ENCODE measurements around the gene SLC22A4.

Gene SLC22A4

DNA sequence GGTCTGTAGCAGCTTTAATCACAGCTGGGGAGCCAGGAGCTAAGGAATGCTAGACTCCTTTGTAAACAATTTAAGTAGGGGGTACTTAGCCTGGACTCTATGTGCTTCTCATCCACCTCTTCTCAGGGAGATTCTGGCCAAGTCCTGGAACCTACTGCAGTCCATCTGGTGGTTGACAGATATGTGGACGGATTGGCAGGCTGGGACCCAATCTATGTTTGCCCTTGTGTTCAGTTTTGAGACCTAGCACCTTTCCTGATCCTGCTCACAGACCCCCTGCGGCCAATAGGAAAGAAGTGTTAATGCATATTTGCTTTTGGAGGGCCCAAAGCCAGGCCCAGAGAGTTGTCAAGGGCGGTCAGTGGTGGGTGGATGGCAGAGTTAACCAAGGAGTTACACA lies 81.8 kb downstream of the SLC22A4 start:
- Mint-ChIP-seq H3K27me3 (no peaks in the 10 kb centered on the region), H3K4me3 (no peak overlapping the region), H3K9me3 (ENCODE audit: low read depth) (no peaks in the 10 kb centered on the region), H3K4me1 (ENCODE audit: low read depth) (peaks cover 17% of the 10 kb centered on the region), H3K36me3 (peaks cover 4% of the 10 kb centered on the region), H3K27ac (no peak overlapping the region)

GRCh38 chr5:132376694-132377641 lies 82.8 kb downstream of the SLC22A4 start:
- Mint-ChIP-seq H3K36me3 (peaks cover 4% of the 10 kb centered on the region), H3K9me3 (ENCODE audit: low read depth) (no peaks in the 10 kb centered on the region), H3K4me1 (ENCODE audit: low read depth) (peaks cover 7% of the 10 kb centered on the region), H3K27me3 (no peaks in the 10 kb centered on the region), H3K4me3 (no peak overlapping the region), H3K27ac (no peak overlapping the region)

DNA sequence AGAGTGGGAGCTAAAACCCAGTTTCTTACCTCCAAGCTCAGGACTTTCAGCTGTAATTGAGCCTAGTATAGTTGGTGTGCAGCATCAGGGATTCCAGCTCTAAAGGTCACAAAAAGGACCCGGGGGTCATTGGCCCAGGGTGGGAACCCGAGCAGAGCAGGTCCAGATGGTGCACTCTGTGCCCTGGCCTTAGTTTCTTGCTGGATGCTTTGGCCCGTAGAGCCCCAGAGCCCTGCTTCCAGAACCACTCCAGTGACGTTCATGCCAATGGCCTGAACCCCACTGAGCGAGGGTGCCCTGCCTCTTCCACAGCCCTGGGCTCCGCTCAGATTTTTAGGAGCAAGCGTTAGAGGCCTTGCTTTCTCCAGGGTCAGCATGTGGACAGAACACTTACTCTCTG lies 83.5 kb downstream of the SLC22A4 start:
- Mint-ChIP-seq H3K9me3 (ENCODE audit: low read depth) (no peaks in the 10 kb centered on the region), H3K27ac (no peak overlapping the region), H3K4me1 (ENCODE audit: low read depth) (peaks cover 2% of the 10 kb centered on the region), H3K36me3 (peaks cover 4% of the 10 kb centered on the region), H3K4me3 (no peak overlapping the region), H3K27me3 (no peaks in the 10 kb centered on the region)

- Mint-ChIP-seq H3K27me3 (no peaks in the 10 kb centered on the region), H3K4me1 (ENCODE audit: low read depth) (no peaks in the 10 kb centered on the region), H3K4me3 (no peak overlapping the region), H3K27ac (no peak overlapping the region), H3K36me3 (peaks cover 4% of the 10 kb centered on the region), H3K9me3 (ENCODE audit: low read depth) (no peaks in the 10 kb centered on the region)
Observed at GRCh38 chr5:132378580-132378979, 84.4 kb downstream of the SLC22A4 start.

DNA sequence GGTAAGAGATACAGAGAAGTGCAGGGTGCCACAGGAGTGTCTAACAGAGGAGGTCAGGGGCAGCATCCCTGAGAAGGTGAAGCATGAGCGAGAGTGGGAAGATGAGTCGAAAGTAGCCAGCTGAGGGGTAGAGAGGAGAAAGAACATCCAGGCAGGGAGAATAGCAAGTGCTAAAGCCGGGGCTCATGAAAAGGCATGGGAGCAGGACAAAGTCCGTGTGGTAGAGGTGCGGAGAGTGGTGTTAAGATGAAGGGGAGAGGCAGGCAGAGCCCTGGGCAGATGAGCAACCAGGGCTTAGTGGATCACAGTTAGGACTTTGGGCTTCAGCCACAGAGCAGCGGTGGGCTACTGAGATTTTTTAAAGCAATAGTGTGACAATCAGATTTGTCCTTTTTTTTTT lies 85.9 kb downstream of the SLC22A4 start:
- Mint-ChIP-seq H3K36me3 (peaks cover 4% of the 10 kb centered on the region), H3K4me3 (no peak overlapping the region), H3K4me1 (ENCODE audit: low read depth) (peaks cover under 1% of the 10 kb centered on the region), H3K27me3 (no peaks in the 10 kb centered on the region), H3K9me3 (ENCODE audit: low read depth) (no peaks in the 10 kb centered on the region), H3K27ac (no peak overlapping the region)

DNA sequence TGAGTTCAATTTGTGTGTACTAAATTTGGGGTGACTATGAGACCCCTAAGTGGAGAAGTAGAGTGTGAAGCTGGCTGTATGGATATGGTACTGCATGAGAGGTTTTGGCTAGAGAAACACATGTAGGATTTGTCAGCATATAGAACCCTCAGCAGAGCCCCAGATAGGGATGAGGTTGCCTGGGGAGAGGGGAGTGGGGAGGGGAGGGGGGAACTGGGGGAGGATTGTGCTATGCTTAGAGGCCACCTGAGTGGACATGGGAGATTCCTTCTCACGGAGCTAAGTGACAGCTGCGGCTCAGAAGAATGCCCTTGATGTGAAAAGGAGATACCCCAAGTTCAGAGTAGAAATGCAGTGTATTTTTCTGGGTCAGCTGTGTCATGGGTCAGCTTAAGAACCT lies 86.5 kb downstream of the SLC22A4 start:
- Mint-ChIP-seq H3K4me3 (no peak overlapping the region), H3K27me3 (no peaks in the 10 kb centered on the region), H3K9me3 (ENCODE audit: low read depth) (no peaks in the 10 kb centered on the region), H3K4me1 (ENCODE audit: low read depth) (peaks cover 7% of the 10 kb centered on the region), H3K36me3 (peaks cover 4% of the 10 kb centered on the region), H3K27ac (no peak overlapping the region)

DNA sequence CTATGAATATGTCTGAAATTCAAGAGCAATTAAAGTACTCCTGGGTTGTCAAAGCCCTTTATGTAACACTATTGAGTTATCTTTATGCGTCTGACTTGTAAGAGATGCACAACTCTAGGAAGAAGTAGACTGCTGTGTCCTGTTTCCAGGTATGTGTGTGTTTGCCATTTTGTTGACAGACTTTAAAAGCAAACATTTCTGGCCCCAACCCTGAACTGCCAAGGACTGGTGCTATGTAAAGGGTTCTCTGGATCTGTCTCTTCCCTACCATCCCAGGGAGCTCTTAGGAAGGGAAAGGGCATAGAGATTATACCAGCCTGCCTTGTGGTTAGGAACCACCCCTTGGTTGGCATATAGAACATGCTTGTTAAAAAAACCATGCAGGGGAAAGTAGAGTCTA lies 87.4 kb downstream of the SLC22A4 start:
- Mint-ChIP-seq H3K27ac (no peak overlapping the region), H3K36me3 (peaks cover 4% of the 10 kb centered on the region), H3K4me1 (ENCODE audit: low read depth) (peaks cover 14% of the 10 kb centered on the region)

DNA sequence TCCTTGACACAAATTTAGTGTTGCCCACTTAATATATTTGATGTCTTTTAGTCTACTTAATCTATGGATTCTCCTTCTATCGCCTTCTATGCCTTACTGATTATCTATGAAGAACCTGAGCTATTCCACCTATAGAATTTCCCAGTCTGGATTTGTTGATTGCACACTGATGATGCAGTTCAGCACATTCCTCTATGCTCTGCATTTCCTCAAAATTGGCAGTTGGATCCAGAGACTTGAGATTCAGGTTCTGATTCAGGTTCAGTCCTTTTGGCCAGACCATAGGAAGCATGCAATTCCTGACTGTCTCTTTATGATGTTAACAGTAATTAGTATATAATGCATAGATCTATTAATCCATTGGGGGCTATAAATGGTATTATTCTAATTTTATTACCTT lies 89.1 kb downstream of the SLC22A4 start:
- H3K27ac Mint-ChIP-seq = no peak overlapping the region
- no peaks in the 10 kb centered on the region for H3K27me3 Mint-ChIP-seq
- peaks cover 4% of the 10 kb centered on the region for H3K36me3 Mint-ChIP-seq
- H3K4me3 Mint-ChIP-seq = no peak overlapping the region
- no peaks in the 10 kb centered on the region for H3K9me3 Mint-ChIP-seq (ENCODE audit: low read depth)
- H3K4me1 Mint-ChIP-seq (ENCODE audit: low read depth) = peaks cover 19% of the 10 kb centered on the region

More for the DNA sequence above, 87.4 kb downstream of the SLC22A4 start:
- no peaks in the 10 kb centered on the region for H3K27me3 Mint-ChIP-seq
- H3K4me3 Mint-ChIP-seq = no peak overlapping the region
- H3K9me3 Mint-ChIP-seq (ENCODE audit: low read depth) = no peaks in the 10 kb centered on the region

GRCh38 chr5:132383984-132384383 lies 89.8 kb downstream of the SLC22A4 start:
- H3K27me3 Mint-ChIP-seq = no peaks in the 10 kb centered on the region
- H3K36me3 Mint-ChIP-seq = no peaks in the 10 kb centered on the region
- H3K4me3 Mint-ChIP-seq = no peak overlapping the region
- no peaks in the 10 kb centered on the region for H3K9me3 Mint-ChIP-seq (ENCODE audit: low read depth)
- H3K27ac Mint-ChIP-seq = no peak overlapping the region
- peaks cover 19% of the 10 kb centered on the region for H3K4me1 Mint-ChIP-seq (ENCODE audit: low read depth)

DNA sequence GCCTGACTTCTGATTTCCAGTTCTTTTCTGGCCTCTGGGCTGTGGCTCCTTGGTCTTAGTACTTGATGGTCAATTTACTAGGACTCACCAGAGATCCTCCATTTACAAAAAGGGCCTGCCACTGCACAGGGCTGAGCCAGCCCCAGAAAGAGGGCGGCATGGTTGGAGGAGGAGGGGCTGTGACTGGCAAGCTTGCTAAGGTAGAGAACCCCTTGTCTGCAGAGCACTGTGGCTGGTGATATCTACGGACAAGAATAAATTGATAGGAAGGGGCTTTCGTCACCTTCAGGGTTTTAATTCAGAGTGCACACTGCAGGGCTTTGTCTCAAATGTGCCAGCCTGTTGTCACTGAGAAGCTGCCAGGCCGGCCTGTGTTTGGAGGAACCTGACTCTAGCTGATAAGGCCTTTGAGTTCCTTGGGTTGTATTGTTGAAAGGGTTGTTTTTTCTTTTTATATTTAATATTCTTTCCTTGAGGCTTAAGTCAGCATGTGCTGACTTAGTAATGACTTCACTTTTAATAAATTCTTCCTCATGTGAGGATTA lies 90.4 kb downstream of the SLC22A4 start:
- Mint-ChIP-seq H3K27ac (peak overlapping the region; percentile 1), H3K36me3 (no peaks in the 10 kb centered on the region), H3K4me3 (no peak overlapping the region)

GRCh38 chr5:132385326-132386105 lies 91.3 kb downstream of the SLC22A4 start:
- H3K27ac Mint-ChIP-seq = peak overlapping the region; percentile 28
- H3K4me3 Mint-ChIP-seq = no peak overlapping the region

More for the DNA sequence above, 90.4 kb downstream of the SLC22A4 start:
- no peaks in the 10 kb centered on the region for H3K27me3 Mint-ChIP-seq
- peaks cover 22% of the 10 kb centered on the region for H3K4me1 Mint-ChIP-seq (ENCODE audit: low read depth)
- H3K9me3 Mint-ChIP-seq (ENCODE audit: low read depth) = no peaks in the 10 kb centered on the region

GRCh38 chr5:132386644-132387286 lies 92.6 kb downstream of the SLC22A4 start:
- H3K9me3 Mint-ChIP-seq (ENCODE audit: low read depth) = no peaks in the 10 kb centered on the region
- H3K36me3 Mint-ChIP-seq = no peaks in the 10 kb centered on the region
- H3K27me3 Mint-ChIP-seq = no peaks in the 10 kb centered on the region
- H3K4me1 Mint-ChIP-seq (ENCODE audit: low read depth) = peaks cover 30% of the 10 kb centered on the region
- no peak overlapping the region for H3K4me3 Mint-ChIP-seq
- H3K27ac Mint-ChIP-seq = peak overlapping the region; percentile 48

More at GRCh38 chr5:132385326-132386105, 91.3 kb downstream of the SLC22A4 start:
- Mint-ChIP-seq H3K27me3 (no peaks in the 10 kb centered on the region), H3K36me3 (no peaks in the 10 kb centered on the region), H3K9me3 (ENCODE audit: low read depth) (no peaks in the 10 kb centered on the region), H3K4me1 (ENCODE audit: low read depth) (peaks cover 30% of the 10 kb centered on the region)

GRCh38 chr5:132387640-132388117 lies 93.5 kb downstream of the SLC22A4 start:
- peak overlapping the region; percentile 41 for H3K27ac Mint-ChIP-seq
- no peaks in the 10 kb centered on the region for H3K27me3 Mint-ChIP-seq
- H3K9me3 Mint-ChIP-seq (ENCODE audit: low read depth) = no peaks in the 10 kb centered on the region
- H3K4me1 Mint-ChIP-seq (ENCODE audit: low read depth) = peaks cover 34% of the 10 kb centered on the region
- no peaks in the 10 kb centered on the region for H3K36me3 Mint-ChIP-seq
- H3K4me3 Mint-ChIP-seq = no peak overlapping the region

- Mint-ChIP-seq H3K4me1 (ENCODE audit: low read depth) (peaks cover 42% of the 10 kb centered on the region), H3K27me3 (no peaks in the 10 kb centered on the region), H3K36me3 (no peaks in the 10 kb centered on the region), H3K4me3 (no peak overlapping the region), H3K9me3 (ENCODE audit: low read depth) (no peaks in the 10 kb centered on the region), H3K27ac (no peak overlapping the region)
Observed at GRCh38 chr5:132388244-132389050, 94.3 kb downstream of the SLC22A4 start.
